K562 (cell line): ENCODE measurements around the gene HNRNPA2B1. TPM values are rescaled to one million over a fixed set of nuclear protein-coding genes. Genes with fewer than 3 reads are reported as not detected.

Experiments used
- AFF4 ChIP-seq: sonication (generic); formaldehyde crosslinking; IDR thresholded peaks from 2 replicates; pipeline ENCODE4 v1.8.0; 2023; ENCODE audit warnings: mild to moderate bottlenecking, missing genetic modification reagents
- ARID4B ChIP-seq: sonication (generic); formaldehyde crosslinking; IDR thresholded peaks from 2 replicates; pipeline ENCODE4 v1.8.0; 2022; ENCODE audit warnings: mild to moderate bottlenecking, missing genetic modification reagents
- GMEB1 ChIP-seq: fragments of 250-450 bp; sonication (Bioruptor Pico); IDR thresholded peaks from 2 replicates; pipeline ENCODE4 v1.4.0; 2020; ENCODE audit warnings: mild to moderate bottlenecking
- HMGXB4 ChIP-seq: sonication (generic); formaldehyde crosslinking; IDR thresholded peaks from 2 replicates; pipeline ENCODE4 v1.8.1; 2023; ENCODE audit warnings: mild to moderate bottlenecking, missing genetic modification reagents
- ZBTB33 ChIP-seq: sonication (generic); formaldehyde crosslinking; IDR thresholded peaks from 2 replicates; pipeline ENCODE4 v1.8.1; 2023; ENCODE audit warnings: mild to moderate bottlenecking, missing genetic modification reagents
- ZNF740 ChIP-seq, 3 experiments: fragments of 200-800 bp in 1 of 3; sonication (Bioruptor generic) in 1 of 3; sonication (generic) in 1 of 3; formaldehyde crosslinking in 1 of 3; IDR thresholded peaks; 2 replicates each; pipeline versions ENCODE4 v1.6.1 to v1.8.0; 2016 to 2022; ENCODE audit warnings: mild to moderate bottlenecking in 2 of 3, missing compliant biosample characterization in 2 of 3, missing genetic modification characterization in 2 of 3, missing genetic modification reagents in 1 of 3
- polyA plus RNA-seq, 8 experiments: library from polyadenylated mRNA; depleted of rRNA in 4 of 8; stranded (reverse) in 5 of 8; unstranded in 3 of 8; fragments of >200 nt; fragmentation: Nextera tagmentation in 2 of 8; fragmentation: Illumina TruSeq in 1 of 8; extraction: Ambion mirVana in 2 of 8; extraction: Trizol in 1 of 8; gene quantifications; 2 replicates each; pipeline versions ENCODE4 v1.2.1 to v1.2.3, GENCODE V29; 2011 to 2014; ENCODE audit warnings: inconsistent platforms in 1 of 8, missing spikeins in 1 of 8
- total RNA-seq, 7 experiments: library from RNA; depleted of rRNA in 6 of 7; stranded (reverse); fragments of >200 nt in 6 of 7; fragmentation: Illumina TruSeq in 2 of 7; extraction: Trizol in 2 of 7; gene quantifications; 2 replicates each; pipeline versions ENCODE4 v1.2.1 to v1.2.3, GENCODE V29; 2011 to 2021; ENCODE audit warnings: low replicate concordance in 1 of 7

HNRNPA2B1 gene
- total and polyA plus RNA-seq, 9 of the 15 experiments (the other 6 are each of a cell fraction or from before 2014, with no cell fraction given), result 630 to 1,989 (median 865) TPM

- TF ChIP-seq ARID4B (CRISPR knock-in tag) (0 out of 2 replicates have a peak, but pooled peaks have one; percentile 15), ZNF740 (CRISPR knock-in tag; IDR thresholded peaks at IDR 0.05) (peak; percentile 17; the same call in 1 of the 2 replicates), ZNF740 (tag; IDR thresholded peaks at IDR 0.05) (no peak), AFF4 (CRISPR knock-in tag) (peak; percentile 5; the same call in 1 of the 2 replicates), ZBTB33 (CRISPR knock-in tag) (0 out of 2 replicates have a peak, but pooled peaks have one; percentile 13), HMGXB4 (CRISPR knock-in tag) (0 out of 2 replicates have a peak, but pooled peaks have one; percentile 61), GMEB1 (CRISPR knock-in tag) (0 out of 2 replicates have a peak, but pooled peaks have one; percentile 19)
Observed at GRCh38 chr7:26202019-26202990, 1.8 kb upstream of the HNRNPA2B1 start (continued).
